Measurements from ENCODE around the gene CD180. TPM values are rescaled to one million over a fixed set of nuclear protein-coding genes. Genes with fewer than 3 reads are reported as not detected.

CD180 gene
- total RNA-seq, 1 donor from 2014 or later: not detected

DNA sequence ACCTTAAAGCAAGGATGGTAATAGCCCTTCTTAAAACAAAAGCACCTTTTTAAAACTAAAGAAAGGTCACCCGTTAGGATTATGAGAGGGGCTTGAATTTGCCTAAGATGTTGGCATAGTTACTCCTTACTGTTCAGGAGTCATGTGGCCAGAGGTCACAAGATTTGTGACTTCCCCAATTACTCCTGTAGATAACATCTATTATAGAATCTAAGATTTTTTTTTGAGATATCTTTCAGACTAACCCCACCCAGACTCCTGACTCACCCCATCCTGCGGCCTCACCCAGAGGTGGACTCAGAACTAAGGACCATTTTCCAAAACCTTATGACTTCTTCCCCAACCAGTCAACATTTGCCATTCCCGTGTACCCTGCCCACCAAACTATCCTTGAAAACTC lies 2.4 kb downstream of the CD180 start:
- Mint-ChIP-seq H3K27me3 (ENCODE audit: low read depth) (peaks cover 2% of the 10 kb centered on the region), H3K9me3 (ENCODE audit: low read depth) (peaks cover 3% of the 10 kb centered on the region), H3K27ac (ENCODE audit: unreplicated experiment) (no peak overlapping the region)

DNA sequence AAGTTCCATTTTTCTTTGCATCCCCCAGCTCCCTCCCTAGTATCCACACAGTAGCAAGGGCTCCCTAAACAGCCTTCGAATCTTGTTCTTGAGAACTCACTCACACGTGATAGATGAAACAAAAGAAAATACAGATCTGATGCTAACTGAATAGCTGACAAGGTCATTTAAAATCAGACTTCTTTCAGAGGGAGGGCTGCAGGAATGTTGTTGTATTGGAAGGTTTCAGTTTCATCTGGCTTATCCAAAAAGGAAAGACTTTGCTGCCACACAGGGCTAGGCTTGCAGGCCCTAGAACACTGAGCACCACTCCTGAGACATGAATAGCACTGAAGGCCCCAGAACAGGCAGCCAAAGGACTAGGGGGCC lies 3.2 kb downstream of the CD180 start:
- Mint-ChIP-seq H3K4me1 (ENCODE audit: low read depth) (no peaks in the 10 kb centered on the region), H3K4me3 (ENCODE audit: unreplicated experiment) (no peak overlapping the region), H3K36me3 (ENCODE audit: low read depth) (no peaks in the 10 kb centered on the region), H3K9me3 (ENCODE audit: low read depth) (peaks cover 3% of the 10 kb centered on the region), H3K27me3 (ENCODE audit: low read depth) (peaks cover 2% of the 10 kb centered on the region), H3K27ac (ENCODE audit: unreplicated experiment) (no peak overlapping the region)
- TF ChIP-seq, protein P1, sequence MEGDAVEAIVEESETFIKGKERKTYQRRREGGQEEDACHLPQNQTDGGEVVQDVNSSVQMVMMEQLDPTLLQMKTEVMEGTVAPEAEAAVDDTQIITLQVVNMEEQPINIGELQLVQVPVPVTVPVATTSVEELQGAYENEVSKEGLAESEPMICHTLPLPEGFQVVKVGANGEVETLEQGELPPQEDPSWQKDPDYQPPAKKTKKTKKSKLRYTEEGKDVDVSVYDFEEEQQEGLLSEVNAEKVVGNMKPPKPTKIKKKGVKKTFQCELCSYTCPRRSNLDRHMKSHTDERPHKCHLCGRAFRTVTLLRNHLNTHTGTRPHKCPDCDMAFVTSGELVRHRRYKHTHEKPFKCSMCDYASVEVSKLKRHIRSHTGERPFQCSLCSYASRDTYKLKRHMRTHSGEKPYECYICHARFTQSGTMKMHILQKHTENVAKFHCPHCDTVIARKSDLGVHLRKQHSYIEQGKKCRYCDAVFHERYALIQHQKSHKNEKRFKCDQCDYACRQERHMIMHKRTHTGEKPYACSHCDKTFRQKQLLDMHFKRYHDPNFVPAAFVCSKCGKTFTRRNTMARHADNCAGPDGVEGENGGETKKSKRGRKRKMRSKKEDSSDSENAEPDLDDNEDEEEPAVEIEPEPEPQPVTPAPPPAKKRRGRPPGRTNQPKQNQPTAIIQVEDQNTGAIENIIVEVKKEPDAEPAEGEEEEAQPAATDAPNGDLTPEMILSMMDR (IDR thresholded peaks at IDR 0.05): no peak
- no peak for DNase-seq (ENCODE audit: low spot score)

More for the DNA sequence above, 2.4 kb downstream of the CD180 start:
- Mint-ChIP-seq H3K36me3 (ENCODE audit: low read depth) (no peaks in the 10 kb centered on the region), H3K4me1 (ENCODE audit: low read depth) (no peaks in the 10 kb centered on the region), H3K4me3 (ENCODE audit: unreplicated experiment) (no peak overlapping the region)
- TF ChIP-seq, protein P1 (IDR thresholded peaks at IDR 0.05): no peak
- DNase-seq (ENCODE audit: low spot score): no peak

DNA sequence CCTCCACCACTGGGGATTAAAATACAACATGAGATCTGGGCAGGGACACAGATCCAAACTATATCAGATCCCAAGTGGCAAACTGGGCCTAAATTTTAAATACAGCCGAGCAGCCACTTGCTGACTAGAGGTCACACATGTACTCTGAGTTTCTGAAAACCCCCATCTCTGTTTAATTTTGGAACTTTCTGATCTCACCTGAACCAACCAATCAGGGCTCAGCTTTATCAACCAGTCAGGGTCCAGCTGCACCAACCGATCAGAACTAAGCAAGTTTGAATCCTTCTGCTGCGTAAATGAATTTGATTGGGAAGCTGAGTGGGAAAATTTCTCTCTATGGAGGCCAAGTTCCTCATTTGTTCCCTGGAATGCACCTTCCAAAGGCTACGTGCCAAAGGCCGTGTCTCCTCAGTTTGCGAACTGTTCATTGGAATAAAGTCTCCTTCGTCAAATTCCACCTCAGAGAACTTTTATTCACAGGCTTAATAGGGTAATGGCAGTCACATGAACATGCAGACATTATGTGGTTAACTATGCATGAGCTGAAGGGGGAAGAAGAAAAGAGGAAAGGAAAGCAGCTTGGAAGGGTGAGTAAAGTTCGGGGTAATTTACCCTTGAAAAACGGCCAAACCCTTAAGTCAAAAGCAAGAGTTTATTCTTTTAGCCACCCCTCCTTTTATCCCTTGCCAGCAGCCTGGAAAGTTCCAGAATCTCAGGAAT lies 3.7 kb downstream of the CD180 start:
- H3K36me3 Mint-ChIP-seq (ENCODE audit: low read depth): no peaks in the 10 kb centered on the region
- DNase-seq (ENCODE audit: low spot score): no peak
- TF ChIP-seq, protein P1 (IDR thresholded peaks at IDR 0.05): no peak
- peaks cover 2% of the 10 kb centered on the region for H3K27me3 Mint-ChIP-seq (ENCODE audit: low read depth)
- H3K27ac Mint-ChIP-seq (ENCODE audit: unreplicated experiment): no peak overlapping the region
- no peaks in the 10 kb centered on the region for H3K4me1 Mint-ChIP-seq (ENCODE audit: low read depth)
- no peak overlapping the region for H3K4me3 Mint-ChIP-seq (ENCODE audit: unreplicated experiment)
- peaks cover 3% of the 10 kb centered on the region for H3K9me3 Mint-ChIP-seq (ENCODE audit: low read depth)

DNA sequence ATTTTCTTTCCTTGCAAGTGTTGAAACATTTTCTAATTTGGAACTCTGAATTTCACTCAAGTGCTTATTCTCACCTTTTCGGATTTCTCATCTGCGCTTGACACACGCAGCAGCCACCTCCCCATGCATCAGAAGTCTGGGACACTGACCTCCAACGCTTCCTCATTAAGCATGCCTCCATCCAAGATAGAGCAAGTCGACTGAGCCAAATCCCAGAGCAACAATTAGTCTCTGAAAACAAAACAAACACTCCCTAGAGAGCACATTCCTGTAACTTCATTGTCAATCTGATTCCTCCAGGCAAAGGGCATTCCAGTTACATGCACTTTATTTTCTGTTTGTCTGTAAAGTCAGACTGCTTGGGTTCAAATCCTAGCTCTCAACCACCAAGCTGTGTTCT lies 5.7 kb downstream of the CD180 start:
- DNase-seq (ENCODE audit: low spot score): no peak
- Mint-ChIP-seq H3K9me3 (ENCODE audit: low read depth) (peaks cover 3% of the 10 kb centered on the region), H3K4me1 (ENCODE audit: low read depth) (peaks cover 8% of the 10 kb centered on the region), H3K36me3 (ENCODE audit: low read depth) (no peaks in the 10 kb centered on the region), H3K27ac (ENCODE audit: unreplicated experiment) (no peak overlapping the region), H3K27me3 (ENCODE audit: low read depth) (peaks cover 2% of the 10 kb centered on the region), H3K4me3 (ENCODE audit: unreplicated experiment) (no peak overlapping the region)
- TF ChIP-seq, protein P1 (IDR thresholded peaks at IDR 0.05): no peak

DNA sequence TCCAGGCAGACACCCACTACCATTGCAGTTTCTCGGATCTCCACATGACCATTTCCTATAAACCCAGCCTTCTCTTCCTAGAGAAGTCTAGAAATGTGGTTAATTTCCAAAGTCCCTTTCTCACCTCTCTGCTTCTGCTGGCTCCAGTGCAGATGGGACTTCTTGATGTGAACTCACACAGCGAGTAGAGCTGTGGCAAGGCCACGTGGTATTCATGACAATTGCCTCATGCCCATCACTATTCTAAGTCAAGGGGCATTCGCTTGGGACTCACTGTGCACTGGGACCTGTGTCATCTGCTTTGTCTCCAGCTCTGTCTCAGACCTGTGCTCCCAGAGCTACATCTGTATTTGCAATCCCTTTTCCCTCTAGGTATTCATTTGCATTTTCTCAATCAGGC lies 6.2 kb downstream of the CD180 start:
- peaks cover 2% of the 10 kb centered on the region for H3K27me3 Mint-ChIP-seq (ENCODE audit: low read depth)
- peaks cover 3% of the 10 kb centered on the region for H3K9me3 Mint-ChIP-seq (ENCODE audit: low read depth)
- H3K4me3 Mint-ChIP-seq (ENCODE audit: unreplicated experiment): no peak overlapping the region
- peaks cover 8% of the 10 kb centered on the region for H3K4me1 Mint-ChIP-seq (ENCODE audit: low read depth)
- no peak overlapping the region for H3K27ac Mint-ChIP-seq (ENCODE audit: unreplicated experiment)
- TF ChIP-seq, protein P1 (IDR thresholded peaks at IDR 0.05): no peak
- H3K36me3 Mint-ChIP-seq (ENCODE audit: low read depth): no peaks in the 10 kb centered on the region
- no peak for DNase-seq (ENCODE audit: low spot score)
